Body of pancreas (tissue), 4 donors: Measurements from ENCODE around the gene MVB12B. TPM values are rescaled to one million over a fixed set of nuclear protein-coding genes. Genes with fewer than 3 reads are reported as not detected.
A peak's percentile ranks its signal among the peaks of the same experiment; 100 is the strongest.

Experiments
- ATAC-seq: fragments of 150-250 bp; one replicate; pipeline ENCODE4 v1.9.1; 2016
- DNase-seq, 4 donors: peaks; one replicate each; pipeline ENCODE4 v3.0.0-alpha.2; 2019
- H3K27ac ChIP-seq, 4 donors: fragments of 200-600 bp; sonication (generic); 1 replicate in 3 of 4; 2 replicates in 1 of 4; pipeline versions ENCODE4 v1.5.1 to v1.6.1; 2016 to 2019; ENCODE audit warnings: mild to moderate bottlenecking in 1 of 4, mixed read lengths in 1 of 4, moderate library complexity in 1 of 4
- H3K27me3 ChIP-seq, 2 donors: fragments of 200-600 bp; sonication (generic); one replicate each; pipeline ENCODE4 v1.6.0; 2016; ENCODE audit warnings: mild to moderate bottlenecking in 1 of 2
- H3K36me3 ChIP-seq, 2 donors: fragments of 200-600 bp; sonication (generic); replicated peaks in 1 of 2; 2 replicates each; pipeline ENCODE4 v1.5.1; 2016; ENCODE audit warnings: low read depth in 2 of 2; ENCODE audit not compliant: insufficient read depth in 1 of 2
- H3K4me1 ChIP-seq: fragments of 200-600 bp; sonication (generic); one replicate; pipeline ENCODE4 v1.6.0; 2016
- H3K4me3 ChIP-seq, 2 donors: fragments of 200-600 bp; sonication (generic); 1 replicate in 1 of 2; 2 replicates in 1 of 2; pipeline ENCODE4 v1.5.1; 2016 to 2019
- H3K9me3 ChIP-seq, 3 donors: fragments of 200-600 bp; sonication (generic); 1 replicate in 2 of 3; 2 replicates in 1 of 3; pipeline ENCODE4 v1.5.1; 2016
- CTCF ChIP-seq, 7 experiments: fragments of 450-650 bp in 4 of 7; fragments of 200-600 bp in 3 of 7; sonication (generic) in 3 of 7; IDR thresholded peaks; one replicate each; pipeline ENCODE4 v1.5.1; 2016 to 2019; ENCODE audit warnings: antibody characterized with exemption in 7 of 7
- POLR2A ChIP-seq, 3 donors: fragments of 450-650 bp; IDR thresholded peaks; one replicate each; pipeline ENCODE4 v1.6.1; 2016; ENCODE audit warnings: antibody characterized with exemption in 3 of 3, mild to moderate bottlenecking in 2 of 3
- WGBS, 2 donors: methylation state at CpG; one replicate each; pipeline ENCODE4 v1.1.5; 2017; 5-methylcytosine and 5-hydroxymethylcytosine counted together
- intact Hi-C: fragments of 100-400 bp; cut with DNase I; formaldehyde crosslinking; loops from one replicate; pipeline ENCODE4 v1.15.1; 2023
- total RNA-seq, 2 donors: library from RNA; depleted of rRNA; stranded (reverse); fragments of >200 nt; gene quantifications; one replicate each; pipeline ENCODE4 v1.1.0, GENCODE V29; 2016

Gene MVB12B
- total RNA-seq, 2 donors from 2014 or later, result 5.2 to 9.9 TPM

- H3K27ac ChIP-seq, result no peak overlapping the region
- no peak overlapping the region for H3K4me3 ChIP-seq
- H3K36me3 ChIP-seq, result no peaks in the 10 kb centered on the region
- intact Hi-C loops, result loop anchor here (10.0 kb wide), 1 partner anchor 57 kb away; no protein-coding TSS in a partner anchor
- WGBS, 2 donors, result 78 to 94% methylated on average over 6 of the region's 6 CpGs
- H3K4me1 ChIP-seq, result no peaks in the 10 kb centered on the region
- ATAC-seq, result no peak
- DNase-seq, result no peak
- no peaks in the 10 kb centered on the region for H3K27me3 ChIP-seq
- H3K9me3 ChIP-seq, result no peaks in the 10 kb centered on the region
- TF ChIP-seq POLR2A (IDR thresholded peaks at IDR 0.05) (no peak), CTCF (IDR thresholded peaks at IDR 0.05) (no peak)
Measured at GRCh38 chr9:126451316-126451885, 124.8 kb downstream of the MVB12B start.

- no peaks in the 10 kb centered on the region for H3K36me3 ChIP-seq
- no peaks in the 10 kb centered on the region for H3K27me3 ChIP-seq
- 91 to 95% methylated on average over 7 to 12 of the region's 12 CpGs for WGBS, 2 donors
- H3K27ac ChIP-seq, result no peak overlapping the region
- TF ChIP-seq POLR2A (IDR thresholded peaks at IDR 0.05), result no peak
- no peak for TF ChIP-seq CTCF (IDR thresholded peaks at IDR 0.05)
- no peak for DNase-seq
- intact Hi-C loops, result loop anchor here (10.0 kb wide), 1 partner anchor 57 kb away; no protein-coding TSS in a partner anchor
- no peaks in the 10 kb centered on the region for H3K9me3 ChIP-seq
- ATAC-seq, result no peak
- no peak overlapping the region for H3K4me3 ChIP-seq
- H3K4me1 ChIP-seq, result no peaks in the 10 kb centered on the region
Measured at GRCh38 chr9:126452106-126452505, 125.5 kb downstream of the MVB12B start.

GRCh38 chr9:126453156-126453963 lies 126.7 kb downstream of the MVB12B start:
- no peak for ATAC-seq
- Histone ChIP-seq H3K9me3 (no peaks in the 10 kb centered on the region), H3K36me3 (no peaks in the 10 kb centered on the region), H3K4me1 (no peaks in the 10 kb centered on the region), H3K27ac (no peak overlapping the region), H3K4me3 (no peak overlapping the region), H3K27me3 (no peaks in the 10 kb centered on the region)
- WGBS, 2 donors, result 87 to 89% methylated on average over 14 of the region's 14 CpGs
- no peak for DNase-seq
- intact Hi-C loops, result loop anchor here (10.0 kb wide), 1 partner anchor 59 kb away; no protein-coding TSS in a partner anchor
- TF ChIP-seq POLR2A (IDR thresholded peaks at IDR 0.05) (no peak), CTCF (IDR thresholded peaks at IDR 0.05) (no peak)

GRCh38 chr9:126454215-126454614 lies 127.6 kb downstream of the MVB12B start:
- Histone ChIP-seq H3K9me3 (no peaks in the 10 kb centered on the region), H3K36me3 (no peaks in the 10 kb centered on the region), H3K4me3 (no peak overlapping the region), H3K27me3 (no peaks in the 10 kb centered on the region), H3K27ac (no peak overlapping the region), H3K4me1 (no peaks in the 10 kb centered on the region)
- WGBS, 2 donors, result 77 to 82% methylated on average over 4 of the region's 4 CpGs
- ATAC-seq, result no peak
- intact Hi-C loops, result loop anchor here (10.0 kb wide), 1 partner anchor 59 kb away; no protein-coding TSS in a partner anchor
- TF ChIP-seq CTCF (IDR thresholded peaks at IDR 0.05) (no peak), POLR2A (IDR thresholded peaks at IDR 0.05) (no peak)
- DNase-seq, result peak in 1 of 4 donors; percentile 0
